IPS-20b (cell line): ENCODE results near the gene HDAC9.

Experiments
- H3K27ac ChIP-seq: one replicate; pipeline ENCODE4 v1.5.1; 2013; ENCODE audit warnings: low read length
- H3K27me3 ChIP-seq: 2 replicates; pipeline ENCODE4 v1.6.1; 2013; ENCODE audit warnings: mild to moderate bottlenecking, low read length, inconsistent platforms; ENCODE audit not compliant: insufficient read depth
- H3K36me3 ChIP-seq: 2 replicates; pipeline ENCODE4 v1.6.1; 2013; ENCODE audit warnings: low read depth, mild to moderate bottlenecking, inconsistent platforms, low read length, moderate library complexity; ENCODE audit not compliant: insufficient read depth
- H3K4me1 ChIP-seq: 2 replicates; pipeline ENCODE4 v1.6.1; 2013; ENCODE audit warnings: mild to moderate bottlenecking, control low read depth, inconsistent platforms, low read length, moderate library complexity; ENCODE audit not compliant: insufficient read depth
- H3K4me3 ChIP-seq: 2 replicates; pipeline ENCODE4 v1.5.1; 2013; ENCODE audit warnings: mild to moderate bottlenecking, low read length, inconsistent platforms
- H3K9ac ChIP-seq: 2 replicates; pipeline ENCODE4 v1.6.1; 2013; ENCODE audit warnings: low read depth, mild to moderate bottlenecking, inconsistent platforms, low read length, moderate library complexity
- H3K9me3 ChIP-seq: 2 replicates; pipeline ENCODE4 v1.6.1; 2013; ENCODE audit warnings: mild to moderate bottlenecking, low read depth, low read length, inconsistent platforms; ENCODE audit not compliant: insufficient read depth

Gene HDAC9

DNA sequence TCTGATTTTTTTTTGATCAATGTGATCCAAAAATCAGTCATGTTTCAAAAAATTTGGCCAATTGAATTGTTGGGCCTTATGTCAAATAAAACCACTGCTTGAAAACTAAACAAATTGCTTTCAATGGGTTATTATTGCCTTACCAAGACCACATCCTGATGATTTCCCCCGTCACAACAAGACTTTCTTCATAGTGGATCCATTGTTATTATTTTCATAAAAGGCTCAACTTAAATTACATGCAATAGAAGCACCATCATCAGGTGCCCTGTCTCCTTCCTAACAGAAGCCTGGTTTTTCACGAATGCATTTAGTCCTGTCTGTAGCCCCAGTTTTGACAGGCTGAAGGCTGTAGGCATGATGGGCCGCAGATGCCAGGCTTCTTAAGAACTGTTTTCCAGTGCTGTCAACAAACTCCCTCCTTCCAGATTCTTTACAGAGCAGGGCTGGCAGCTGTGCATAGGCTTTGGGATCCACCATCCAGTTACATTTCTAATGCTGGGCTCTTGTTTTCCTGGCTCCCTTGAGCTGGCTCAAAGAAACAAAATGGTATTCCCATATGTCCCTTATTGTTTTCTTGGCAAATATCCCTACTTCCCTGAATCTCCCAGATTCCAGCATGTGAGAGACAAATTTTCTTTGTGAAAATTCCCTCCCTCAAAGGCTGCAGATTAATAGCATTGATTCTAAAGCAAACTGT is 319.9 kb downstream of the HDAC9 start:
- no peaks in the 10 kb centered on the region for H3K36me3 ChIP-seq
- H3K9me3 ChIP-seq = no peaks in the 10 kb centered on the region
- no peak overlapping the region for H3K4me3 ChIP-seq
- no peaks in the 10 kb centered on the region for H3K27me3 ChIP-seq
- H3K27ac ChIP-seq = no peak overlapping the region
- no peak overlapping the region for H3K9ac ChIP-seq
- H3K4me1 ChIP-seq = no peaks in the 10 kb centered on the region

DNA sequence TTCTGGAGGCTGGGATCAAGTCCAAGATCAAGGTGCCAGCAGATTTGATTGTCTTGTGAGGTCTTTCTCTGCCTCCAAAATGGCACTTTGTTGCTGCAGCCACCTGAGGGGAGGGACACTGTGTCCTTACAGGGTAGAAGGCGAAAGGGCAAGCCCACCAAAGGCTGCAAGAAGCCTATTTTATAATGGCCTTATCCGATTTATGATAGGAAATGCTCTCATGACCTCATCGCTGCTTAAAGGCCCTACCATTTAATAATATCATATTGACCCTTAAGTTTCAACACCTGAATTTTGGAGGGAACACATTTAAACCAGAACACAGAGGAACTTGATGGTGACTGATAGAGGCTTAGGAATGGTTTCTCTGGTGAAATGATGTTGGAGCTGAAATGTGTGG is 325.4 kb downstream of the HDAC9 start:
- Histone ChIP-seq H3K9me3 (no peaks in the 10 kb centered on the region), H3K4me1 (no peaks in the 10 kb centered on the region), H3K36me3 (no peaks in the 10 kb centered on the region), H3K27me3 (no peaks in the 10 kb centered on the region), H3K9ac (no peak overlapping the region), H3K4me3 (no peak overlapping the region), H3K27ac (no peak overlapping the region)

- Histone ChIP-seq H3K4me3 (no peak overlapping the region), H3K27me3 (no peaks in the 10 kb centered on the region), H3K9ac (no peak overlapping the region), H3K9me3 (no peaks in the 10 kb centered on the region), H3K4me1 (no peaks in the 10 kb centered on the region), H3K36me3 (no peaks in the 10 kb centered on the region), H3K27ac (no peak overlapping the region)
Measured at GRCh38 chr7:18821554-18821953, 326.0 kb downstream of the HDAC9 start.

DNA sequence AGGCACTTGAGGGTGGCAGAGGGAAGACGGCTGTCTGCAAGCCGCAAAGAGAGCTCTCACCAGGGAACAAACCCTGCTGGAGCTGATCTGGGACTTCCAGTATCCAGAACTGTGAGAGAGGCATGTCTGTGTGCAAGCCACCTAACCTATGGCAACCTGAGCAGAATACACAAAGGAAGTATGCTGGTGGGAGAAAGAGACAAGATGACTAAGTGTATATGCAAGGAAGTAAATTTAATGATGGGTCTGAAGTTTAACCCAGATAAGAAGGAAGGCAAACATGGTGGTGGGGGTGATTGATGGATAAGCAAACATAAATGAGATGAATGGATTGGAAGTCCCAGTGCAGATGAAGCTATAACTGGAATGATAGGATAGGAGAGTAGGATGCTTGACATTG is 328.6 kb downstream of the HDAC9 start:
- Histone ChIP-seq H3K36me3 (no peaks in the 10 kb centered on the region), H3K9me3 (no peaks in the 10 kb centered on the region), H3K4me1 (no peaks in the 10 kb centered on the region), H3K4me3 (no peak overlapping the region), H3K27me3 (no peaks in the 10 kb centered on the region), H3K9ac (no peak overlapping the region), H3K27ac (no peak overlapping the region)

DNA sequence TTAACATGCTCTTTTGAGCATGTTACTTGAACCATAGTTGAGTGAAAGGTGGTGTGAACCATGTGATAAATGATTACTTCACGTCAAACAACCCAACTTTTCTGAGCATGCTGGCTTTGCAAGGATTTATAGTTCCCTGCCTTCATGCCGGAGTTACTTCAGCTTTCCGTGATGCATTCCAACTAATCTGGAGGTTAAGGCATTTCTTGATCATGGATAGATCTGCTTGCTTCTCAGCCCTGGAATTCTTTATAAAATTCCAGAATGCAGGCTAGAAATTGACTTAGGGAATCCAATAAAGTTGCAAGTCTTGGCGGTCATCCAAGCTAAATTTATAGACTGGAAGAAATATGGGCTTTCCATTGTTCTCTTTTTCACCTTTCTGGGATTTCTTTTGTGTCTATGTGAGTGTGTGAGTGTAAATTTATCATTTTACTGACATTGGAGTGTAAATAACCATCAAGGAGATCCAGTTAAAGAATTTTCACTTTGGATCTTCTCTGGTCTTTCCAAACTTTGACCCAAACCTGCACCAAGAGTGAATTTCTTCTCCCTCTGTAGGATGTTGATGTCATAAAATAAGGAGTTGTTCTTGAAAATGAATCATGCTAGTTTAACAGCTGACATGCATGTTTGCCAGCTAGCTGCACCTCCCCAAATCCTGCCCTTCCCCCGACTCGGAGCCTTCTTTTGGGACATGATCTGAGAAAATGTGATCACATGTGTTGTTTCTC is 332.9 kb downstream of the HDAC9 start:
- H3K4me3 ChIP-seq = no peak overlapping the region
- no peaks in the 10 kb centered on the region for H3K9me3 ChIP-seq
- H3K27me3 ChIP-seq = no peaks in the 10 kb centered on the region
- no peaks in the 10 kb centered on the region for H3K36me3 ChIP-seq
- H3K27ac ChIP-seq = no peak overlapping the region
- H3K9ac ChIP-seq = no peak overlapping the region
- H3K4me1 ChIP-seq = no peaks in the 10 kb centered on the region

- H3K27me3 ChIP-seq = no peaks in the 10 kb centered on the region
- H3K9ac ChIP-seq = no peak overlapping the region
- no peaks in the 10 kb centered on the region for H3K9me3 ChIP-seq
- no peak overlapping the region for H3K4me3 ChIP-seq
- H3K27ac ChIP-seq = no peak overlapping the region
- no peaks in the 10 kb centered on the region for H3K36me3 ChIP-seq
- H3K4me1 ChIP-seq = no peaks in the 10 kb centered on the region
Measured at GRCh38 chr7:18828994-18829857, 333.7 kb downstream of the HDAC9 start.

GRCh38 chr7:18829858-18830285 is 334.3 kb downstream of the HDAC9 start:
- Histone ChIP-seq H3K4me3 (no peak overlapping the region), H3K4me1 (no peaks in the 10 kb centered on the region), H3K36me3 (no peaks in the 10 kb centered on the region), H3K27ac (no peak overlapping the region), H3K9ac (no peak overlapping the region), H3K27me3 (no peaks in the 10 kb centered on the region), H3K9me3 (no peaks in the 10 kb centered on the region)

- H3K9ac ChIP-seq = no peak overlapping the region
- no peaks in the 10 kb centered on the region for H3K27me3 ChIP-seq
- no peak overlapping the region for H3K4me3 ChIP-seq
- no peaks in the 10 kb centered on the region for H3K36me3 ChIP-seq
- H3K4me1 ChIP-seq = no peaks in the 10 kb centered on the region
- no peak overlapping the region for H3K27ac ChIP-seq
- H3K9me3 ChIP-seq = no peaks in the 10 kb centered on the region
Measured at GRCh38 chr7:18831419-18831818, 335.9 kb downstream of the HDAC9 start.

DNA sequence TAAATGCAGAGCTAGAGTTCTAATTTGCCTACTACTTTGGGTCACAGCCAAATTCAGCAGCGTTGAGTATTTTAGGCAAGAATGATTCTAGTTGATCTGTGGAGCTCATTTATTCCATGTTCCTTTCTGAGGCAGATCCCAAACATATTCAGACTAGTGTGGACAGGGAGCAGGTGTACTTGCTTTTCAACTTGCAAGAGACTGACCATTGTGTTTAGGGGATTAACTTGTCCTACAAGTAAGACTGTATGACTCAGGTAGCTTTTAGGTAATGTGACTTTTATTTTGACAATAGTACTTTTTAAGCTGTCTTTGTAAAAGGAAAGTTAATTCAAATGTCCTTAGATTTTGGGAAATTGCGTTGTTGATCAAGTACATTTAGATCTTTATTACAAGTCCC is 336.4 kb downstream of the HDAC9 start:
- Histone ChIP-seq H3K36me3 (no peaks in the 10 kb centered on the region), H3K9ac (no peak overlapping the region), H3K4me1 (no peaks in the 10 kb centered on the region), H3K27ac (no peak overlapping the region), H3K4me3 (no peak overlapping the region), H3K9me3 (no peaks in the 10 kb centered on the region), H3K27me3 (no peaks in the 10 kb centered on the region)

DNA sequence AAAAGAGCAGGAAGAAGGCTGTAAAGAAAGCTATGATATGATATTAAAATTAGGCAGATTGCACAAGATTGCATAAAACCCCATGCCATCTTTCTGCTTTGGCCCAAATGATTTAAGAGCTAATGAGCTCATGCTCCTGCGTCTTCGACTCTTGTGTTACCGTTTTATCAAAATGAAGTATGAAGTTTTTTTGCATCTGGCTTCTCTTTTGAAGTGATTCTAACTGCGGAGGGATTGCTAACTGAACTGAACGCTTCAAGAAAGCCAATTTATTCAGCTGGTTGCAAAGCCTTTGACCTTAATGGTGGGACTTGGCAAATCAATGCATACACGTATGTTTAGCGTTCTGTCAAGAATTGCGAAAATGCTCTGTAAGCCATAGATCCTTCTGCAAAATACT is 339.0 kb downstream of the HDAC9 start:
- H3K27me3 ChIP-seq = no peaks in the 10 kb centered on the region
- H3K9me3 ChIP-seq = no peaks in the 10 kb centered on the region
- no peak overlapping the region for H3K4me3 ChIP-seq
- no peaks in the 10 kb centered on the region for H3K36me3 ChIP-seq
- H3K27ac ChIP-seq = no peak overlapping the region
- no peak overlapping the region for H3K9ac ChIP-seq
- no peaks in the 10 kb centered on the region for H3K4me1 ChIP-seq

- H3K27me3 ChIP-seq = no peaks in the 10 kb centered on the region
- no peak overlapping the region for H3K27ac ChIP-seq
- H3K36me3 ChIP-seq = no peaks in the 10 kb centered on the region
- H3K4me1 ChIP-seq = no peaks in the 10 kb centered on the region
- H3K4me3 ChIP-seq = no peak overlapping the region
- H3K9me3 ChIP-seq = no peaks in the 10 kb centered on the region
- no peak overlapping the region for H3K9ac ChIP-seq
Measured at GRCh38 chr7:18835001-18835690, 339.6 kb downstream of the HDAC9 start.
